OCI-LY3 (cell line): ENCODE results near the gene DENND11.

Experiments
- EZH2phosphoT487 ChIP-seq: fragments of 200-600 bp; shearing (Covaris generic); IDR thresholded peaks from 2 replicates; pipeline ENCODE4 v1.6.1; 2018; ENCODE audit warnings: antibody characterized with exemption, mixed run types, low read depth
- TF ChIP-seq, protein P1 (sequence below): fragments of 200-600, 300-600 bp; sonication (generic); IDR thresholded peaks from 2 replicates; pipeline ENCODE4 v1.5.1; 2014; ENCODE audit warnings: antibody characterized with exemption, low read length, low read depth

DNA sequence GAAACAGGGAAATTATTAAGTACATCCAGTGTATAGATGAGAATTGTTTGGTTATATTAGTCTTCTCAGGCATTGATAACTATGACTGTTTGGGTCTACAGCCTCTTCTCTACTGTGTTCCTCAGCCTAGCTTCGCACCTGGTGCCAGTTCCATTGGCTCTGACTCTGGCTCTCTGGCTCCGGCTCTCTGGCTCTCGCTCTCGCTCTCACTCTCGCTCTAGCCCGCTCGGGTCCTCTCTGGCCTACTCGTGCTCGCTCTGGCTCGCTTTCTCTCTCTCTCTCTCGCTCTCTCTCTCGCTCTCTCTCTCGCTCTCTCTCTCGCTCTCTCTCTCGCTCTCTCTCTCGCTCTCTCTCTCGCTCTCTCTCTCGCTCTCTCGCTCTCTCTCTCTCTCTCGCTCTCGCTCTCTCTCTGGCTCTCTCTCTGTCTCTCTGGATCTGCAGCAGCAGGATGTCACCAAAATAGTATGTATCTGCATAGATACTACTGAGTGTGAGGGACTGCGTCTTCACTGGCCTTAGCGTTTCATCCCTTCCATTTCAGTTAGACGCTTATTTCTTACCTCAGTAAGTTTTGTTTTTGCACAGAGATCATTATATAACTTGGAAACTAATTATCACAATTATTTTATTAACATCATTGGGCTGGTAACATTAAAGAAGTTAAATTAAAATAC, 29.6 kb upstream of the DENND11 start:
- TF ChIP-seq, protein P1, sequence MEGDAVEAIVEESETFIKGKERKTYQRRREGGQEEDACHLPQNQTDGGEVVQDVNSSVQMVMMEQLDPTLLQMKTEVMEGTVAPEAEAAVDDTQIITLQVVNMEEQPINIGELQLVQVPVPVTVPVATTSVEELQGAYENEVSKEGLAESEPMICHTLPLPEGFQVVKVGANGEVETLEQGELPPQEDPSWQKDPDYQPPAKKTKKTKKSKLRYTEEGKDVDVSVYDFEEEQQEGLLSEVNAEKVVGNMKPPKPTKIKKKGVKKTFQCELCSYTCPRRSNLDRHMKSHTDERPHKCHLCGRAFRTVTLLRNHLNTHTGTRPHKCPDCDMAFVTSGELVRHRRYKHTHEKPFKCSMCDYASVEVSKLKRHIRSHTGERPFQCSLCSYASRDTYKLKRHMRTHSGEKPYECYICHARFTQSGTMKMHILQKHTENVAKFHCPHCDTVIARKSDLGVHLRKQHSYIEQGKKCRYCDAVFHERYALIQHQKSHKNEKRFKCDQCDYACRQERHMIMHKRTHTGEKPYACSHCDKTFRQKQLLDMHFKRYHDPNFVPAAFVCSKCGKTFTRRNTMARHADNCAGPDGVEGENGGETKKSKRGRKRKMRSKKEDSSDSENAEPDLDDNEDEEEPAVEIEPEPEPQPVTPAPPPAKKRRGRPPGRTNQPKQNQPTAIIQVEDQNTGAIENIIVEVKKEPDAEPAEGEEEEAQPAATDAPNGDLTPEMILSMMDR, result no peak
- TF ChIP-seq EZH2phosphoT487, result no peak
